KMS-11 (cell line): ENCODE measurements around the gene CRHR2.
"Not testable (repeated sequence)": the region's sequence is repeated elsewhere in the genome, so short reads cannot be mapped to it uniquely, and the experiment has no call there.

Experiments used
- H2AFZ ChIP-seq: fragments of 200-600 bp; sonication (generic); 2 replicates; pipeline ENCODE4 v1.6.1; 2016; ENCODE audit warnings: antibody characterized with exemption, mixed run types, low read depth
- H3K27ac ChIP-seq: fragments of 200-600 bp; sonication (generic); 2 replicates; pipeline ENCODE4 v1.6.1; 2016; ENCODE audit warnings: mild to moderate bottlenecking, mixed run types
- H3K27me3 ChIP-seq: fragments of 200-600 bp; sonication (generic); 2 replicates; pipeline ENCODE4 v1.6.1; 2017; ENCODE audit warnings: mild to moderate bottlenecking, low read depth, mixed run types, moderate library complexity; ENCODE audit not compliant: insufficient read depth
- H3K36me3 ChIP-seq: fragments of 200-600 bp; sonication (generic); 2 replicates; pipeline ENCODE4 v1.6.1; 2017; ENCODE audit warnings: mild to moderate bottlenecking, mixed run types; ENCODE audit not compliant: insufficient read depth
- H3K4me1 ChIP-seq: fragments of 200-600 bp; sonication (generic); 2 replicates; pipeline ENCODE4 v1.6.1; 2016; ENCODE audit warnings: mild to moderate bottlenecking, low read depth, mixed run types; ENCODE audit not compliant: poor library complexity, severe bottlenecking
- H3K4me2 ChIP-seq: fragments of 200-600 bp; sonication (generic); 2 replicates; pipeline ENCODE4 v1.7.0; 2016; ENCODE audit warnings: mild to moderate bottlenecking, mixed run types
- H3K4me3 ChIP-seq: fragments of 200-600 bp; sonication (generic); IDR thresholded peaks from 2 replicates; pipeline ENCODE4 v1.6.1; 2017; ENCODE audit warnings: low read depth, low read length, mixed read lengths; ENCODE audit not compliant: insufficient read depth
- H3K79me2 ChIP-seq: fragments of 200-600 bp; sonication (generic); 2 replicates; pipeline ENCODE4 v1.6.1; 2016; ENCODE audit warnings: low read depth, mixed run types; ENCODE audit not compliant: insufficient read depth
- H3K9ac ChIP-seq: fragments of 200-600 bp; sonication (generic); 2 replicates; pipeline ENCODE4 v1.6.1; 2016; ENCODE audit warnings: mild to moderate bottlenecking, mixed run types
- H4K20me1 ChIP-seq: fragments of 200-600 bp; sonication (generic); 2 replicates; pipeline ENCODE4 v1.6.1; 2016; ENCODE audit warnings: mild to moderate bottlenecking, mixed run types; ENCODE audit not compliant: insufficient read depth
- TF ChIP-seq, protein P1 (sequence below): fragments of 200-600 bp; sonication (generic); conservative IDR thresholded peaks from 2 replicates; pipeline ENCODE4 v1.6.1; 2017; ENCODE audit warnings: low read depth, mild to moderate bottlenecking, antibody characterized with exemption, low read length, moderate library complexity, mixed read lengths

CRHR2 gene

DNA sequence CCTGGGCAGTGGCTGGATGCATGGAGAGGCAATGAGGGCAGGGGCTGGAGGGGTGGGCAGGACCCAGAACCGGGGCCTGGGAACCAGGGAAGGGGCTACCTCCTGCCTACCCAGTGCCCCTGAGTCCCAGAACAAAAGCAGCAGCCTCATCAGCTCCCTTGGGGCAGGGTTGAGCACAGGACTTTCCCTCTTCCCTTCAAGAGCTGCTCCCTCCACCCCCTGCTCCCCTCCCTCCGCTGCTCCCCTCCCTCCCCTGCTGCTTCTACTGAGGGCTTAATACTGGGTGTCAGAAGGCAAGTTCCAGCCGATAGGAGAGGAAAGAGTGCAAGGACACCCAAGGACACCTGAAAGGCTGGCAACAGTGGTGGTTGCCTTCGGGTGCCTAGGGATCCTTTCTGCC is 41.5 kb upstream of the CRHR2 start:
- Histone ChIP-seq H3K79me2 (no peaks in the 10 kb centered on the region), H2AFZ (no peak overlapping the region), H4K20me1 (no peaks in the 10 kb centered on the region), H3K9ac (no peak overlapping the region), H3K36me3 (no peaks in the 10 kb centered on the region), H3K4me1 (peaks cover 10% of the 10 kb centered on the region), H3K27me3 (no peaks in the 10 kb centered on the region), H3K27ac (no peak overlapping the region), H3K4me2 (no peak overlapping the region), H3K4me3 (no peak overlapping the region)
- TF ChIP-seq, protein P1, sequence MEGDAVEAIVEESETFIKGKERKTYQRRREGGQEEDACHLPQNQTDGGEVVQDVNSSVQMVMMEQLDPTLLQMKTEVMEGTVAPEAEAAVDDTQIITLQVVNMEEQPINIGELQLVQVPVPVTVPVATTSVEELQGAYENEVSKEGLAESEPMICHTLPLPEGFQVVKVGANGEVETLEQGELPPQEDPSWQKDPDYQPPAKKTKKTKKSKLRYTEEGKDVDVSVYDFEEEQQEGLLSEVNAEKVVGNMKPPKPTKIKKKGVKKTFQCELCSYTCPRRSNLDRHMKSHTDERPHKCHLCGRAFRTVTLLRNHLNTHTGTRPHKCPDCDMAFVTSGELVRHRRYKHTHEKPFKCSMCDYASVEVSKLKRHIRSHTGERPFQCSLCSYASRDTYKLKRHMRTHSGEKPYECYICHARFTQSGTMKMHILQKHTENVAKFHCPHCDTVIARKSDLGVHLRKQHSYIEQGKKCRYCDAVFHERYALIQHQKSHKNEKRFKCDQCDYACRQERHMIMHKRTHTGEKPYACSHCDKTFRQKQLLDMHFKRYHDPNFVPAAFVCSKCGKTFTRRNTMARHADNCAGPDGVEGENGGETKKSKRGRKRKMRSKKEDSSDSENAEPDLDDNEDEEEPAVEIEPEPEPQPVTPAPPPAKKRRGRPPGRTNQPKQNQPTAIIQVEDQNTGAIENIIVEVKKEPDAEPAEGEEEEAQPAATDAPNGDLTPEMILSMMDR, result no peak

DNA sequence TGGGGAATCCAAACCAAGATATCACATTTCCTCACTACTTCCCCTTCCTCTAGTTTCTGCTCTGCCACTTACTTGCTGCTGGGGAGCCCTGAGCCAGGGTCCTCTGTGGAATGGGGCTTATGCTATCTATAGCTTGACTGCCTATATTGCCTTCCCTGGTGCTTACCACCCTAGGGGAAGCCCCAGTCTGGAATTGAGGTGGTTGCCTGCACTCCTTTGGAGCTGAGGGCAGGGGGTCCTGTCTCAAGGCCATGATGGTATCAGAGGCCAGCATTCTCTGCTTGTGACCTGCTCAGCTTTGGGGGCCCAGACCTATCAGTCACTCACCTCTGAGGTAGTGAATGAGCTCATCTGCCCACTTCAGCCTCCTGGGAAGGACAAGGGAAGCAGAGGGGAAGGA is 40.4 kb upstream of the CRHR2 start:
- Histone ChIP-seq H3K36me3 (no peaks in the 10 kb centered on the region), H3K27me3 (no peaks in the 10 kb centered on the region), H2AFZ (no peak overlapping the region), H3K9ac (no peak overlapping the region), H4K20me1 (no peaks in the 10 kb centered on the region), H3K27ac (no peak overlapping the region), H3K79me2 (no peaks in the 10 kb centered on the region), H3K4me1 (peaks cover 10% of the 10 kb centered on the region), H3K4me2 (no peak overlapping the region), H3K4me3 (no peak overlapping the region)
- TF ChIP-seq, protein P1, result no peak

DNA sequence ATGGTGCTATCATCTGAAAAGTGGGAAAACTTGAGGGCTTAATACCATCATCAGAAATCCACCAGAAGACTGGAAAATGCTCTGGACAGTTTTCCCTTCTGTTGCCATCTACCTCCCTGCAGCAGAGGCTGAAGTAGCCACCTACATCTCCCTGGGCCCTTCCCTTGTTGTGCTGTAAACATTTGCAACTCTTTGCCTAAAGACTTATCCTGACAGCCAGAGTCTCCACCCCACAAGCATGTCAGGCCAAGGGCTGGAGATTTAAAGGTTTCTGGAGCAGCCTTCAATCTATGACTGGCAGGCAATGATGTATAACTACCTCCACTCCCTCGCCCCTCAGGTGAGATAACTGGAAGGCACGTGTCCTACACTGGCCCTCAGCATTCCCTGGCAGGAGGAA is 39.9 kb upstream of the CRHR2 start:
- H4K20me1 ChIP-seq, result no peaks in the 10 kb centered on the region
- H3K36me3 ChIP-seq, result no peaks in the 10 kb centered on the region
- H3K4me3 ChIP-seq, result no peak overlapping the region
- TF ChIP-seq, protein P1, result no peak
- no peaks in the 10 kb centered on the region for H3K79me2 ChIP-seq
- H2AFZ ChIP-seq, result no peak overlapping the region
- H3K4me1 ChIP-seq, result peaks cover 9% of the 10 kb centered on the region
- no peak overlapping the region for H3K4me2 ChIP-seq
- H3K9ac ChIP-seq, result no peak overlapping the region
- no peaks in the 10 kb centered on the region for H3K27me3 ChIP-seq
- no peak overlapping the region for H3K27ac ChIP-seq

DNA sequence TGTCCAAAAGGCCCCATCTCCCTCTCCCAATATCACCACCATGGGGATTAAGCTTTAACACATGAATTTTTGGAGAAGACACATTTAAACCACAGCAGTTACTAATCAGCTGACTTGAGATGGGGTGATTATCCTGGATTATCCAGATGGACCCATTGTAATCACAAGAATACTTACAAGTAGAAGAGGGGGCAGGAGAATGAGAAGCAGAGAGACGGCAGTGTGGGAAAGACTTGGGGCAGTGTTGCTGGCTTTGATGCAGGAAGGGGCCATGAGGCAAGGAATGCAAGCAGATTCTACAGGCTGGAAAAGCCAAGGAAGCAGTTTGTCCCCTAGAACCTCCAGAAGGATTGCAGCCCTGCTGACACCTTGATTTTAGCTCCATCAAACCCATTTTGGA is 39.0 kb upstream of the CRHR2 start:
- Histone ChIP-seq H3K4me2 (no peak overlapping the region), H3K36me3 (no peaks in the 10 kb centered on the region), H3K27me3 (no peaks in the 10 kb centered on the region), H3K27ac (no peak overlapping the region), H3K4me3 (no peak overlapping the region), H3K79me2 (no peaks in the 10 kb centered on the region), H4K20me1 (no peaks in the 10 kb centered on the region), H3K9ac (no peak overlapping the region), H3K4me1 (peaks cover under 1% of the 10 kb centered on the region), H2AFZ (no peak overlapping the region)
- TF ChIP-seq, protein P1, result no peak

DNA sequence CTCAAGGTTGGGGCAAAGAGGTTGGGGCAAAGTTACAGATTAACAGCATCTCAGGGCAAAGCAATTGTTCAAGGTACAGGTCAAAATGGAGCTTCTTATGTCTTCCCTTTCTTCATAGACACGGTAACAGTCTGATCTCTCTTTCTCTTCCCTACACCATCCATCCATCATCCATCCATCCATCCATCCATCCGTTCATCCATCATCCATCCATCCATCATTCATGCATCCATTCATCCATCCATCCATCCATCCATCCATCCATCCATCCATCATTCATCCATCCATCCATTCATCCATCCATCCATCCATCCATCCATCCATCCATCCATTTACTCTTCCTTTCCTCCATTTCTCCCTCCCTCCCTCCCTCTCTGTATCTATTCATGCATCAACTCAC is 37.2 kb upstream of the CRHR2 start:
- not testable (repeated sequence) for H3K36me3 ChIP-seq, H4K20me1 ChIP-seq, H3K4me3 ChIP-seq, H3K9ac ChIP-seq, H3K4me2 ChIP-seq, H2AFZ ChIP-seq, H3K79me2 ChIP-seq, H3K4me1 ChIP-seq, H3K27me3 ChIP-seq, H3K27ac ChIP-seq
